C4-2B (cell line): Measurements from ENCODE around the gene KCNQ5.

Experiments used
- H3K27ac ChIP-seq: fragments of 450-650 bp; 2 replicates; pipeline ENCODE4 v1.5.1; 2017
- CTCF ChIP-seq: fragments of 450-650 bp; conservative IDR thresholded peaks from 2 replicates; pipeline ENCODE4 v1.5.1; 2017; ENCODE audit warnings: mild to moderate bottlenecking
- ZFX ChIP-seq: fragments of 450-650 bp; IDR thresholded peaks from 2 replicates; pipeline ENCODE4 v1.6.1; 2017

Gene KCNQ5

DNA sequence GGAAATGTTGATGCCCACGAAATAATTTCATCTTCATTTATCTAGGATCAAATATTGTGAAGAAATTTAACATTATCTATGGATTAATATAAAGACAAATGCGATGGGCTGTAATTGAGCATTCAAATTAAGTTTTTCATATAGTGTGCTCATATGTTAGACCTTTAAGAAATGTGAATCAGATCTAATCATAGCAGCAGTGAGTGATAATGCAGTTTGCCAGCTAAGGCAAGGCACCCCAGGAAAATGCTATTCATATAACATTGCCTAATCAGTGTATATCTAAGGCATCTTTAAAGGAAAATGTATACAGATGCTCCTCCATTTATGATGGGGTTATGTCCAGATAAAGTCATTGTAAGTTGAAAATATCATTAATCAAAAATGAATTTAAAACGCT lies 135.2 kb downstream of the KCNQ5 start:
- no peak for TF ChIP-seq ZFX
- no peak for TF ChIP-seq CTCF
- no peak overlapping the region for H3K27ac ChIP-seq

DNA sequence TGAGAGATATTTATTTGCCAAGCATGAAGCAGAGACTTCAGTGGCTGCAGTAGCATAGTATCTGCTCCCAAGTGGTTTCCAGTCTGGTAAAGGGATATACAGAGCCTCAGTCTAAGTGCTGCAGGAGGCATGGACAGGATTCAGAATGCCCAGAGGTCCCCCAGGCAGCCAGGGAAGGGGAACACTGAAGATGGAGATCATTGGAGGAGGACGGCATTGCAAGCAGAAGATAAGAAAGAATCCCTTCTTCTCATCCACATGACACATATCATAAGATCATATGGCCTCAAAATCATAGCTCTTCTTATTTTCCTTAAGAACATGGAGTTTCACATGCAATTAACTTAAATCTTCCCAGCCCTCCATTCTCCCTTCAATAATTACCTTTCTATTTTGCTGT lies 136.1 kb downstream of the KCNQ5 start:
- TF ChIP-seq ZFX (no peak), CTCF (no peak)
- H3K27ac ChIP-seq, result no peak overlapping the region

DNA sequence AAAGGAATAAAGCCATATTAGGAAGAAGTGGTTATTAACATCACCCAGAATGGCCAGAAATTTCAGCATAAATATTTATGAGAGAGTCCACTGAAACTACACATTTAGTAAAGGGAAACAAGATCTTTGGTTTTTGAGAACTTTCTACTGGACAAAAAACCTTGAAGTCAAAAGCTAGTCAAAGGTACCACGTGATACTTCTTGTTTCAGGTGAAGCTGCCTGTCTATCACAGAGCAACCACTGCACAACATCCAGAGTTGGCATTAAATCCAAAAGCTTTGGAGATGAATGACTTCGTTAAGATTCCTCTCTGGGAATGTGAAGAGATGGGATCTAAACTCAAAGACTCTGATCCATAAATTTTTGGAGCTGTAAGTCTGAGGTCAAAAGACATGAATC lies 137.0 kb downstream of the KCNQ5 start:
- no peak overlapping the region for H3K27ac ChIP-seq
- TF ChIP-seq CTCF (no peak), ZFX (no peak)

- H3K27ac ChIP-seq, result no peak overlapping the region
- TF ChIP-seq CTCF, result no peak
- TF ChIP-seq ZFX, result no peak
Measured at GRCh38 chr6:72760114-72760793, 138.4 kb downstream of the KCNQ5 start.

- H3K27ac ChIP-seq, result no peak overlapping the region
- TF ChIP-seq ZFX, result no peak
- TF ChIP-seq CTCF, result no peak
Measured at GRCh38 chr6:72761761-72762160, 139.9 kb downstream of the KCNQ5 start.

DNA sequence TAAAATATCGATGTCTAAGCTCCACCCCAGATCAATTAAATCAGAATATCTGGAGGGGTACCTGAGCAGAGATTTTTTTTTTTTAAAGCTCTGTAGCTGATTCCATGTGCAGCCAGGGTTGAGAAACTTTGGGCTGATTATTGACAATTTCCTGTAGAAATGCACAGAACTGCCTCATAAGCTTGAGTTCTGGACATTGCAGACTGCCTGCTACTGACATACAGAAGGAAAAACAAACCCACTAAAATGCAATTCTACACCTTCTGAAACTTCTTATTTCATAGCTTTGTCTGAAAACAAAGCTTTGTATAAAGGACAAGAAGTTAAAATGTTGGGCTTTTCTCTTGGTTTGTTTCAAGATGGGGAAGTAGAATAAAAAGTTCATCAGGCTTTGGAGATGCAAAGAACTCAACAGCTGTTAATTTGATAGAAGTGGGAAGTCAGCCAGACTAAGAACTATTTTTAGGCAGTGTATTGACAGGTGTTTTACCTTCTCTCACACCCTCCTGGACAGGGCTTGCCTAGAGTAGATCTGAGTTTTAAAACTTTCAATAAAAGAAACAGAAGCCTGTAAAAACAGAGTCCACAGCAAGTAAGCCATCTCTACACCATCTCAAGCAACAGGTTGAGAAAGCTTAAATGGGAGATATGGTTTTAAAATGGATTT lies 147.7 kb downstream of the KCNQ5 start:
- TF ChIP-seq ZFX, result no peak
- no peak for TF ChIP-seq CTCF
- no peak overlapping the region for H3K27ac ChIP-seq

GRCh38 chr6:72770959-72771358 lies 149.1 kb downstream of the KCNQ5 start:
- TF ChIP-seq ZFX, result no peak
- no peak for TF ChIP-seq CTCF

More at GRCh38 chr6:72770959-72771358, 149.1 kb downstream of the KCNQ5 start:
- no peak overlapping the region for H3K27ac ChIP-seq
